Body of pancreas (tissue), 4 donors: ENCODE data around the gene ARID1B. TPM values are rescaled to one million over a fixed set of nuclear protein-coding genes. Genes with fewer than 3 reads are reported as not detected.
A peak's percentile ranks its signal among the peaks of the same experiment; 100 is the strongest.

Experiments used
- ATAC-seq: fragments of 150-250 bp; one replicate; pipeline ENCODE4 v1.9.1; 2016
- DNase-seq, 4 donors: peaks; one replicate each; pipeline ENCODE4 v3.0.0-alpha.2; 2019
- H3K27ac ChIP-seq, 4 donors: fragments of 200-600 bp; sonication (generic); 1 replicate in 3 of 4; 2 replicates in 1 of 4; pipeline versions ENCODE4 v1.5.1 to v1.6.1; 2016 to 2019; ENCODE audit warnings: mild to moderate bottlenecking in 1 of 4, mixed read lengths in 1 of 4, moderate library complexity in 1 of 4
- H3K27me3 ChIP-seq, 2 donors: fragments of 200-600 bp; sonication (generic); one replicate each; pipeline ENCODE4 v1.6.0; 2016; ENCODE audit warnings: mild to moderate bottlenecking in 1 of 2
- H3K36me3 ChIP-seq, 2 donors: fragments of 200-600 bp; sonication (generic); replicated peaks in 1 of 2; 2 replicates each; pipeline ENCODE4 v1.5.1; 2016; ENCODE audit warnings: low read depth in 2 of 2; ENCODE audit not compliant: insufficient read depth in 1 of 2
- H3K4me1 ChIP-seq: fragments of 200-600 bp; sonication (generic); one replicate; pipeline ENCODE4 v1.6.0; 2016
- H3K4me3 ChIP-seq, 2 donors: fragments of 200-600 bp; sonication (generic); 1 replicate in 1 of 2; 2 replicates in 1 of 2; pipeline ENCODE4 v1.5.1; 2016 to 2019
- H3K9me3 ChIP-seq, 3 donors: fragments of 200-600 bp; sonication (generic); 1 replicate in 2 of 3; 2 replicates in 1 of 3; pipeline ENCODE4 v1.5.1; 2016
- POLR2A ChIP-seq, 3 donors: fragments of 450-650 bp; IDR thresholded peaks; one replicate each; pipeline ENCODE4 v1.6.1; 2016; ENCODE audit warnings: antibody characterized with exemption in 3 of 3, mild to moderate bottlenecking in 2 of 3
- WGBS, 2 donors: methylation state at CpG; one replicate each; pipeline ENCODE4 v1.1.5; 2017; 5-methylcytosine and 5-hydroxymethylcytosine counted together
- intact Hi-C: fragments of 100-400 bp; cut with DNase I; formaldehyde crosslinking; loops from one replicate; pipeline ENCODE4 v1.15.1; 2023
- total RNA-seq, 2 donors: library from RNA; depleted of rRNA; stranded (reverse); fragments of >200 nt; gene quantifications; one replicate each; pipeline ENCODE4 v1.1.0, GENCODE V29; 2016
- TF ChIP-seq, protein P1 (sequence below), 7 experiments: fragments of 450-650 bp in 4 of 7; fragments of 200-600 bp in 3 of 7; sonication (generic) in 3 of 7; IDR thresholded peaks; one replicate each; pipeline ENCODE4 v1.5.1; 2016 to 2019; ENCODE audit warnings: antibody characterized with exemption in 7 of 7

Gene ARID1B
- total RNA-seq, 2 donors from 2014 or later = 71.5 to 85.1 TPM

DNA sequence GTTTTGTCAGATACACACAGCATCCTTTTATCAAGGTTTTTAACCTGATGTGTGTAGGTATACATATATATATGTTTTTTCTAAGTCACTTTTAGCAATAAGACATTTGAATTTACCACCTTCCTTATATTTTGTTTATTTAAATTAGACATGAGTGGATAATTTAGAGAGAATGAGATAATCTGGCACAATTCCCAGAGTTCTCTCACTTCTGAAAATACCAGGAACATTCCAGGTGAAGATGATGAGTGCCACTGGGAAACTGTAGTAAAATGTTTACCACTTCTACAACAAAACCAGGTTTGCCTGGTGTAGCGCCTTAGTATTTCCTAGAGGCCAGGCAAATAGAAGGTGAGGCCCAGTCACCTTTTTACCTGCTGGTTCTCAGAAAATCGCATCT lies 356.7 kb downstream of the ARID1B start:
- intact Hi-C loops = no loop called here
- TF ChIP-seq, protein P1, sequence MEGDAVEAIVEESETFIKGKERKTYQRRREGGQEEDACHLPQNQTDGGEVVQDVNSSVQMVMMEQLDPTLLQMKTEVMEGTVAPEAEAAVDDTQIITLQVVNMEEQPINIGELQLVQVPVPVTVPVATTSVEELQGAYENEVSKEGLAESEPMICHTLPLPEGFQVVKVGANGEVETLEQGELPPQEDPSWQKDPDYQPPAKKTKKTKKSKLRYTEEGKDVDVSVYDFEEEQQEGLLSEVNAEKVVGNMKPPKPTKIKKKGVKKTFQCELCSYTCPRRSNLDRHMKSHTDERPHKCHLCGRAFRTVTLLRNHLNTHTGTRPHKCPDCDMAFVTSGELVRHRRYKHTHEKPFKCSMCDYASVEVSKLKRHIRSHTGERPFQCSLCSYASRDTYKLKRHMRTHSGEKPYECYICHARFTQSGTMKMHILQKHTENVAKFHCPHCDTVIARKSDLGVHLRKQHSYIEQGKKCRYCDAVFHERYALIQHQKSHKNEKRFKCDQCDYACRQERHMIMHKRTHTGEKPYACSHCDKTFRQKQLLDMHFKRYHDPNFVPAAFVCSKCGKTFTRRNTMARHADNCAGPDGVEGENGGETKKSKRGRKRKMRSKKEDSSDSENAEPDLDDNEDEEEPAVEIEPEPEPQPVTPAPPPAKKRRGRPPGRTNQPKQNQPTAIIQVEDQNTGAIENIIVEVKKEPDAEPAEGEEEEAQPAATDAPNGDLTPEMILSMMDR (IDR thresholded peaks at IDR 0.05) = no peak
- TF ChIP-seq POLR2A (IDR thresholded peaks at IDR 0.05) = no peak
- DNase-seq (no peak), ATAC-seq (no peak)
- H3K4me3 ChIP-seq = no peak overlapping the region
- no peaks in the 10 kb centered on the region for H3K9me3 ChIP-seq
- 87 to 90% methylated on average over 2 of the region's 2 CpGs for WGBS, 2 donors
- H3K36me3 ChIP-seq = peaks cover 0 to 2% of the 10 kb centered on the region in 2 donors
- H3K4me1 ChIP-seq = no peaks in the 10 kb centered on the region
- H3K27me3 ChIP-seq = no peaks in the 10 kb centered on the region
- no peak overlapping the region for H3K27ac ChIP-seq

DNA sequence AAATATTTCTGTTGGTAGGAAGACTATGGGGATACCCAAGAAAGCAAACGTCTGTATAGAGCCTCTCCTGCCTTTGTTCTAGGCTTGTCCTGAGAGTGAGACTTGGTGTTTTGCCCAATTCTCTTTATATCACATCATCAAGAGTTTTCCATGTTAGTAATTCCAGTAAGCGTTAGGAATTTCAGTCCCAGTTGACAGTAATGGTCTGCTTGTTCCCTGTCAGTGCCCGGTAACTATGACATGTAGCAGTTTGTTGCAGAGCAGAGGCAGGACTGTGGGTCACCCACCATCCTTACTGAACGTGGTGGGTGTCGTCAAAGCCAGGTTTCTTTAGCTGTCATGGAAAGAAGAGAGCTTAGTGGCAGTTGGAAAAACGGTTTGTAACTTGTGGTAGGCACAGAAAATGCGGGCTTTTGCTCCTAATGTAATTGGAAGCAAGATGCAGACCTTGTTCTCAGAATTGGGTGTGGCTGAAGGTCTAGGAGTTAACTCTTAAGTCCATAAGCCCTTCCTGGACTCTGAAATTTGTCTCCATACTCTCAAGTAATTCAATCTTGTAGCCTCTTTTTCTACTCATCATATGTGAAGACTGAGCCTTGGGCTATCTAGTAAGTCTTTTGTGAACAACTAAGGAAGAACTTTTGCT lies 357.3 kb downstream of the ARID1B start:
- intact Hi-C loops = no loop called here
- TF ChIP-seq POLR2A (IDR thresholded peaks at IDR 0.05) = no peak
- TF ChIP-seq, protein P1 (IDR thresholded peaks at IDR 0.05) = no peak
- ATAC-seq = no peak
- Histone ChIP-seq H3K27me3 (no peaks in the 10 kb centered on the region), H3K4me3 (no peak overlapping the region), H3K9me3 (no peaks in the 10 kb centered on the region), H3K36me3 (peaks cover 0 to 2% of the 10 kb centered on the region in 2 donors), H3K27ac (no peak overlapping the region), H3K4me1 (no peaks in the 10 kb centered on the region)
- DNase-seq = no peak
- WGBS, 2 donors = 70 to 79% methylated on average over 7 of the region's 7 CpGs

DNA sequence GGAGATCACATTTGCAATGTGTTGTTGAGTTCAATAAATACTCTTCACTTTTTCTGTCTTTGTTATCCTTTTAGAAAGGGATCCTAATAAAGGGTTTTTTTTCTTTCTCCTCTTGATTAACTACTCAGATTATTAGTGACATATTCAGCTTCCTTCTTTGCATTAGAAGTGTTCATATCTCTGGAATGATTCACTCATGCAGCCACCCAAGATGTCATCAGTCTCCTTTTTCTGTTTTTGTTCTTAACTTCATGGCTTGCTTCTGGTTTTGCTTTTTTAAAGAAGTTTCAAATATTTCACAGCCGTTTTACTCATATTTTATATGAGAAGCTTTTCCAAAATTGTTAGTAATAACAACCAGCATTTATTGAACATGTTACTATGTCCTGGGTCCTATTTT lies 358.5 kb downstream of the ARID1B start:
- Histone ChIP-seq H3K27ac (no peak overlapping the region), H3K27me3 (no peaks in the 10 kb centered on the region), H3K9me3 (no peaks in the 10 kb centered on the region), H3K4me1 (no peaks in the 10 kb centered on the region), H3K36me3 (peaks cover 0 to 2% of the 10 kb centered on the region in 2 donors), H3K4me3 (no peak overlapping the region)
- TF ChIP-seq, protein P1 (IDR thresholded peaks at IDR 0.05) = no peak
- TF ChIP-seq POLR2A (IDR thresholded peaks at IDR 0.05) = no peak
- WGBS, 2 donors = 74 to 89% methylated on average over 1 of the region's 1 CpG
- ATAC-seq = no peak
- DNase-seq = no peak
- intact Hi-C loops = no loop called here

DNA sequence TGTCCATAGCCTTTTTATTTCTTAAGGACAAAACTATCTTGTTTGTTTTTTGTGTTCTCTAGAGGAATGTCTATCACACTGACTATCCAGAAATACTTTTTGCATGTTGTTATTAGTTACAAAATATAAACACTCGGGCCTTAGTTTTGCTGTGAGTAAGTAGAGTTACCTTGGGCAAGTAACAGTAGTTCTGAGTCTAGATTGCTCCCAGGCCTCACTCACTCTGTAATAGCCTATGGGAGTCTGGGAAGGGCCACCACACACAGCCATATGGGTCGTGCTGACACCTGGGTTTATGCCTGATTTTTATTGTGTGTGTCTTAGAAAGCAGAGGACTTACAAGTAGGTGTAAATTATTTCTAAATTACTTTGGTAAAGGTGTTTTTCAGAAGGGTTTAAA lies 360.3 kb downstream of the ARID1B start:
- intact Hi-C loops = no loop called here
- Histone ChIP-seq H3K4me3 (no peak overlapping the region), H3K27ac (peak overlapping the region in 1 of 4 donors; percentile 5), H3K27me3 (no peaks in the 10 kb centered on the region), H3K4me1 (no peaks in the 10 kb centered on the region), H3K9me3 (no peaks in the 10 kb centered on the region), H3K36me3 (peaks cover 0 to 4% of the 10 kb centered on the region in 2 donors)
- TF ChIP-seq, protein P1 (IDR thresholded peaks at IDR 0.05) = no peak
- TF ChIP-seq POLR2A (IDR thresholded peaks at IDR 0.05) = no peak
- DNase-seq (no peak), ATAC-seq (peak; percentile 48)
- 42% methylated on average over 2 of the region's 2 CpGs for WGBS, 2 donors
